BLaER1 (cell line): ENCODE results near the gene FA2H.

Experiments used
- H3K27ac ChIP-seq: shearing (Covaris generic); formaldehyde crosslinking; 2 replicates; pipeline ENCODE4 v1.8.1; 2022
- H3K27me3 ChIP-seq: shearing (Covaris generic); formaldehyde crosslinking; 2 replicates; pipeline ENCODE4 v1.8.1; 2022
- H3K36me3 ChIP-seq: shearing (Covaris generic); formaldehyde crosslinking; 2 replicates; pipeline ENCODE4 v1.8.1; 2022
- H3K4me1 ChIP-seq: shearing (Covaris generic); formaldehyde crosslinking; 2 replicates; pipeline ENCODE4 v1.8.1; 2022
- H3K4me2 ChIP-seq: shearing (Covaris generic); formaldehyde crosslinking; 2 replicates; pipeline ENCODE4 v1.8.1; 2022
- H3K4me3 ChIP-seq: shearing (Covaris generic); formaldehyde crosslinking; 2 replicates; pipeline ENCODE4 v1.8.1; 2022
- H3K9ac ChIP-seq: shearing (Covaris generic); formaldehyde crosslinking; 2 replicates; pipeline ENCODE4 v1.8.1; 2022
- H3K9me3 ChIP-seq: shearing (Covaris generic); formaldehyde crosslinking; 2 replicates; pipeline ENCODE4 v1.8.1; 2022
- H4K20me1 ChIP-seq: shearing (Covaris generic); formaldehyde crosslinking; 2 replicates; pipeline ENCODE4 v1.8.1; 2022
- Cebpa-rat ChIP-seq: shearing (Covaris generic); IDR thresholded peaks from 2 replicates; pipeline ENCODE4 v1.8.1; 2022

FA2H gene

GRCh38 chr16:74759564-74759963, 15.1 kb downstream of the FA2H start:
- no peaks in the 10 kb centered on the region for H4K20me1 ChIP-seq
- H3K9ac ChIP-seq, result no peak overlapping the region
- no peaks in the 10 kb centered on the region for H3K9me3 ChIP-seq
- no peaks in the 10 kb centered on the region for H3K36me3 ChIP-seq
- H3K4me3 ChIP-seq, result no peak overlapping the region
- no peak overlapping the region for H3K27ac ChIP-seq
- peaks cover 6% of the 10 kb centered on the region for H3K4me1 ChIP-seq
- H3K4me2 ChIP-seq, result no peak overlapping the region
- TF ChIP-seq Cebpa-rat, result no peak
- H3K27me3 ChIP-seq, result no peaks in the 10 kb centered on the region

GRCh38 chr16:74758801-74759200, 15.8 kb downstream of the FA2H start:
- no peak overlapping the region for H3K4me2 ChIP-seq
- no peak overlapping the region for H3K9ac ChIP-seq
- H3K27me3 ChIP-seq, result no peaks in the 10 kb centered on the region
- no peaks in the 10 kb centered on the region for H3K36me3 ChIP-seq
- no peaks in the 10 kb centered on the region for H4K20me1 ChIP-seq
- H3K9me3 ChIP-seq, result no peaks in the 10 kb centered on the region
- peaks cover 6% of the 10 kb centered on the region for H3K4me1 ChIP-seq
- H3K4me3 ChIP-seq, result no peak overlapping the region
- TF ChIP-seq Cebpa-rat, result no peak
- H3K27ac ChIP-seq, result no peak overlapping the region

GRCh38 chr16:74757349-74757748, 17.3 kb downstream of the FA2H start:
- Histone ChIP-seq H3K9ac (no peak overlapping the region), H4K20me1 (no peaks in the 10 kb centered on the region), H3K27ac (no peak overlapping the region), H3K36me3 (no peaks in the 10 kb centered on the region), H3K4me3 (no peak overlapping the region), H3K4me1 (peaks cover 6% of the 10 kb centered on the region), H3K27me3 (no peaks in the 10 kb centered on the region), H3K9me3 (no peaks in the 10 kb centered on the region), H3K4me2 (no peak overlapping the region)
- TF ChIP-seq Cebpa-rat, result no peak

- Histone ChIP-seq H3K9ac (no peak overlapping the region), H3K27me3 (no peaks in the 10 kb centered on the region), H3K27ac (no peak overlapping the region), H3K4me1 (peaks cover 6% of the 10 kb centered on the region), H3K4me2 (no peak overlapping the region), H3K36me3 (no peaks in the 10 kb centered on the region), H3K4me3 (no peak overlapping the region), H4K20me1 (no peaks in the 10 kb centered on the region), H3K9me3 (no peaks in the 10 kb centered on the region)
- no peak for TF ChIP-seq Cebpa-rat
Measured at GRCh38 chr16:74756203-74756602, 18.4 kb downstream of the FA2H start.

- no peaks in the 10 kb centered on the region for H3K4me1 ChIP-seq
- no peak overlapping the region for H3K4me3 ChIP-seq
- no peaks in the 10 kb centered on the region for H4K20me1 ChIP-seq
- no peaks in the 10 kb centered on the region for H3K36me3 ChIP-seq
- no peaks in the 10 kb centered on the region for H3K27me3 ChIP-seq
- no peak overlapping the region for H3K27ac ChIP-seq
- TF ChIP-seq Cebpa-rat, result no peak
- H3K9me3 ChIP-seq, result no peaks in the 10 kb centered on the region
- no peak overlapping the region for H3K9ac ChIP-seq
- no peak overlapping the region for H3K4me2 ChIP-seq
Measured at GRCh38 chr16:74753180-74753579, 21.4 kb downstream of the FA2H start.

- H3K36me3 ChIP-seq, result no peaks in the 10 kb centered on the region
- H3K9ac ChIP-seq, result no peak overlapping the region
- H3K27ac ChIP-seq, result no peak overlapping the region
- no peaks in the 10 kb centered on the region for H4K20me1 ChIP-seq
- no peaks in the 10 kb centered on the region for H3K9me3 ChIP-seq
- no peak for TF ChIP-seq Cebpa-rat
- no peaks in the 10 kb centered on the region for H3K27me3 ChIP-seq
- H3K4me1 ChIP-seq, result no peaks in the 10 kb centered on the region
- H3K4me3 ChIP-seq, result no peak overlapping the region
- H3K4me2 ChIP-seq, result no peak overlapping the region
Measured at GRCh38 chr16:74752756-74753155, 21.9 kb downstream of the FA2H start.

GRCh38 chr16:74752258-74752657, 22.4 kb downstream of the FA2H start:
- TF ChIP-seq Cebpa-rat, result no peak
- Histone ChIP-seq H3K4me1 (no peaks in the 10 kb centered on the region), H3K36me3 (no peaks in the 10 kb centered on the region), H3K9me3 (no peaks in the 10 kb centered on the region), H3K9ac (no peak overlapping the region), H3K27me3 (no peaks in the 10 kb centered on the region), H4K20me1 (no peaks in the 10 kb centered on the region), H3K4me2 (no peak overlapping the region), H3K27ac (no peak overlapping the region), H3K4me3 (no peak overlapping the region)

GRCh38 chr16:74751658-74752057, 23.0 kb downstream of the FA2H start:
- Histone ChIP-seq H3K27me3 (no peaks in the 10 kb centered on the region), H3K36me3 (no peaks in the 10 kb centered on the region), H3K4me3 (no peak overlapping the region), H3K4me1 (no peaks in the 10 kb centered on the region), H3K27ac (no peak overlapping the region), H3K9ac (no peak overlapping the region), H3K4me2 (no peak overlapping the region), H4K20me1 (no peaks in the 10 kb centered on the region), H3K9me3 (no peaks in the 10 kb centered on the region)
- no peak for TF ChIP-seq Cebpa-rat

GRCh38 chr16:74749291-74750055, 25.1 kb downstream of the FA2H start:
- H3K9me3 ChIP-seq, result no peaks in the 10 kb centered on the region
- H3K4me2 ChIP-seq, result no peak overlapping the region
- H3K4me1 ChIP-seq, result no peaks in the 10 kb centered on the region
- H3K36me3 ChIP-seq, result no peaks in the 10 kb centered on the region
- TF ChIP-seq Cebpa-rat, result no peak
- no peaks in the 10 kb centered on the region for H4K20me1 ChIP-seq
- H3K4me3 ChIP-seq, result no peak overlapping the region
- no peak overlapping the region for H3K9ac ChIP-seq
- no peaks in the 10 kb centered on the region for H3K27me3 ChIP-seq
- no peak overlapping the region for H3K27ac ChIP-seq

- no peaks in the 10 kb centered on the region for H3K27me3 ChIP-seq
- H3K4me3 ChIP-seq, result no peak overlapping the region
- no peak for TF ChIP-seq Cebpa-rat
Measured at GRCh38 chr16:74748616-74749026, 26.0 kb downstream of the FA2H start.

More at GRCh38 chr16:74748616-74749026, 26.0 kb downstream of the FA2H start:
- no peaks in the 10 kb centered on the region for H3K9me3 ChIP-seq
- H3K4me2 ChIP-seq, result no peak overlapping the region
- H3K27ac ChIP-seq, result no peak overlapping the region
- H3K4me1 ChIP-seq, result no peaks in the 10 kb centered on the region
- H3K9ac ChIP-seq, result no peak overlapping the region
- no peaks in the 10 kb centered on the region for H3K36me3 ChIP-seq
- no peaks in the 10 kb centered on the region for H4K20me1 ChIP-seq
